GM21528 (cell line): ENCODE results near the gene NXNL1.
"Not testable (repeated sequence)": the region's sequence is repeated elsewhere in the genome, so short reads cannot be mapped to it uniquely, and the experiment has no call there.

ENCODE experiments used
- ATAC-seq: cut with Tn5 transposase; IDR thresholded peaks from one replicate; pipeline ENCODE4 v1.9.1; 2021; ENCODE audit warnings: mild to moderate bottlenecking, moderate library complexity; ENCODE audit not compliant: unreplicated experiment, low FRiP score

The NXNL1 gene

DNA sequence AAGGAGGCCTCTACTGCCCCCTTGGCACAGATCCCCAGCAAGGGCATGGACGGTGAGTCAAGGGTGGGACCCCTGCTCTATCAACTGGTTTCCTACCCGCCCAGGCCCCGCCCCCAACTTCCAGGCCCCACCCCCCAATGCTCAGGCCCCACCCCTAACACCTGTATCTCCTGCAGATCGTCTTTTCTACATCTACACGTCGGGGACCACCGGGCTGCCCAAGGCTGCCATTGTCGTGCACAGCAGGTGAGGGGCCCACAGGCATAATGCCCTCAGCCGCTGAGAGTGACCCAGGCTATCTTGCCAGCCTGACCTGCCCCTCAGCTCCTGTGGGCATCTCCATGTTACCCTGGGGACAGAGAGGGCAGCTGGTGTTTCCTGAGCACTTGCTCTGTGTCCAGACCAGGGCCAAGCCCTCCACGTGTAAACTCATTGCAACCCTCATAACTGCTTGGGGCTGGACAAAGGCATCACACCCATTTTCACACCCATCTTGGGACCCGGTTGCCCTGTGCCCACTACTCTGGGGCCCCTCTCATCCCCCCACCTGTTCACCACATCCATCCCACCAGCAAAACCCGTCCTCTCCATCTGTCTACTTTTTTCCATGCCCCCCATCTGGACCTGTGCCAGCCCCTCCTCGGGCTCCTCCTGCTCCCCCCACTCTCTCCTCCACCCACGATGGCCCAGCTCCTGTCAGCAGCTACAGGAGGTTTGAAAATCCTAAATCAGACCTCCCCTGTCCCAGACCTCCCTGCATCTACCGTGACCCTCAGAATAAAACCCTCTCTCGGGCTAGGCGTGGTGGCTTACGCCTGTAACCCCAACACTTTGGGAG is 26.8 kb upstream of the NXNL1 start:
- ATAC-seq: no peak

DNA sequence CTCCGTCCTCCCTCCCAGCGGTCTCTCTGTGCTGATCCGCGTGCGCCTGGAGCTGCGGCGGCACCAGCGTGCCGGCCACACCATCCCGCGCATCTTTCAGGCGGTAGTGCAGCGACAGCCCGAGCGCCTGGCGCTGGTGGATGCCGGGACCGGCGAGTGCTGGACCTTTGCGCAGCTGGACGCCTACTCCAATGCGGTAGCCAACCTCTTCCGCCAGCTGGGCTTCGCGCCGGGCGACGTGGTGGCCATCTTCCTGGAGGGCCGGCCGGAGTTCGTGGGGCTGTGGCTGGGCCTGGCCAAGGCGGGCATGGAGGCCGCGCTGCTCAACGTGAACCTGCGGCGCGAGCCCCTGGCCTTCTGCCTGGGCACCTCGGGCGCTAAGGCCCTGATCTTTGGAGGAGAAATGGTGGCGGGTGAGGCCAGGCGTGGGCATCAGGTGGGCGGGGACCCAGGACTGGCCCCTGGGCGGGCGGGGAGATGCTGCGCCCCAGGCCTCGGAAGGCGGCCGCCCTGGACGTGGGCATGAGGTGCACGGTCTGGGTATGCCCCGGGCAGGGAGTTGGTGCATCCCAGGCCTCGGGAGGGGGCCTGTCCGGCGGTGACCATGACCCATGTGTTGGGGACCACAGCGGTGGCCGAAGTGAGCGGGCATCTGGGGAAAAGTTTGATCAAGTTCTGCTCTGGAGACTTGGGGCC is 26.0 kb upstream of the NXNL1 start:
- no peak for ATAC-seq

DNA sequence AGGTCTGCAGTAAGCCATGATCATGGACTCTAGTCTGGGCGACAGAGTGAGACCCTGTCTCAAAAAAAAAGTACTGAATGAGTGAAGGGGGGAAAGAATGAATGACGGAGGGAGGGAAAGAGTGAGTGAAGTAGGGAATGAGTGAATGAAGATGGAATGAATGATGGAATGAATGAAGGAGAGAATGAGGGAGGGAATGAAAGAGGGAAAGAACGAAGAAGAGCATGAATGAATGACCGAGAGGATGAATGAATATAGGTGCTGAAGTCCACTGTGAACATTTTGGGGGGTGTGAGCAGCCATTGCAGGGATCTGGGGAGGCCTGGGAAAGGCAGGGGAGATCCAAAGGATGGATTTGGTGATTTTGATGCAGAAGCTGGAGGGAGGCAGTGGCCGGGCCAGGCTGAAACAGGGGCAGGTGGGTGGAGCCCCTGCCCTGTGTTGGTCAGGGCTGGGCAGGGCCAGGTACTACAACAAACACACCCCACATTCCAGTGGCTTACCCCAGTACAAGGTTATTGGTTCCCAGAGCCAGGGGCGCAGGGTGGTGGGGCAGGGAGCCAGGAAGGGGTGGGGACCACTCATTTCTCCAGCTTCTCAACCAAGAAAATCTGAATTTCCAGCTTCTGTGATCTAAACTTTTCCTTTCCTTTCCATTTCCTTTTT is 23.9 kb upstream of the NXNL1 start:
- ATAC-seq: no peak

DNA sequence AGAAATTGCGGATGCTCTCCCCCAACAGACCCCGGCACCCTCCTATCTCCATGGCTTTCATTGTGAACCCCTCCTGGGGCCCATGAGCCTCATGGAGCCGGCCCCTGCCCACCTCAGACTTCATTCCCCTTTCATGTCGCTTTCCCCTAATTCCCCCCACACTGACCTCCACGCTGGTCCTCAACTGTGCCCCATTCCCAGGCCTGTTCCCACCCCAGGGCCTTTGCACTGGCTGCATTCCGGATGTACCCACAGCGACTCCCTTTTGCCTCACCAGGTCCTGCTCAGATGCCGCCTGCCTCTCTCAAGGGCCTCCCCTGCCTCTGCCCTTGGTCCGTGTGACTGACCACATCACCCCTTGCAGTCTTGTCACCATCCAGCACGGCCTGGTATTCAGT is 22.9 kb upstream of the NXNL1 start:
- no peak for ATAC-seq

DNA sequence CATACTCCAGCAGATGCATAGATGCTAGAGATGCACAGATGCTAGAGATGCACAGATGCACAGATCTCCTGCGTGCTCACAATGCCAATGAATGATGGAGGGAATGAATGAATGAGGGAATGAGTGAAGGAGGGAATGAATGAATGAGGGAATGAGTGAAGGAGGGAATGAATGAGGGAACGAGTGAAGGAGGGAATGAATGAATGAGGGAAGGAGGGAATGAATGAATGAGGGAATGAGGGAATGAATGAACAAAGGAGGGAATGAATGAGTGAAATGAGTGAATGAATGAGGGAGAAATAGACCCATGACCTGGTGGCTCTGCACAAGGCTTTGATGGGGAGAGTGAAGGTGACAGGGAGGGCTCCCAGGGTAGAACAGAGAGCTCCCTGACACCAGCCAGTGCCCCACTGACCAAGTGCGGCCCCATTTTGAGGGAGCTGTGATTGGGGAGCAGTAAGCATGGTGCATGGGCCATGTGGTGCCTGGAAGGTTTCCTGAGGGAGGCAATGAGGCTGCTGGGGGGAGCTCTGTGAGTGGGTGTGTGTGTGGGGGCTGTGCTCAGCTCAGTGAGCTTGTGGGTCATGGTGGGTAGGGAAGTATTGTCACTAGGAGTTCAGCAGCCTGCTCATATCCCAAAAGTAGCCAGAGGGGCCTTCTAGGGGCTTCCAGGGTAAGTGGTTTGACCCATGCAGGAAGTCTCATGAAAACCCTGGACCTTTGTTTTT is 22.3 kb upstream of the NXNL1 start:
- ATAC-seq: no peak

DNA sequence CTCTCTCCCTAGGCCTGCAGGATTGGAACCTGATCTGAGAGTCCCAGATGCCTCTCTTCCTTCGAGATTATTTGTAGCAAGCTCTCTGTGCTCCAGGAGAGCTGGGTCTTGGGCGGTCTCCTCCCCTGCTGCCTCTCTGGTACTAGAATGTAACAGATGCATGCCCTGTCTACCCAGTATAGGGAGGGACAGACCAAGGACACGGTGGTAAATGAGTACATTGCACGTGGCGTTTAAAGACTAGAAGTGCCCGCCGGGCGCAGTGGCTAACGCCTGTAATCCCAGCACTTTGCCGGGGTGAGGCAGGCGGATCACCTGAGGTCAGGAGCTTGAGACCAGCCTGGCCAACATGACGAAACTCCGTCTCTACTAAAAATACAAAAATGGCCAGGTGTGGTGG is 21.3 kb upstream of the NXNL1 start:
- ATAC-seq: no peak

DNA sequence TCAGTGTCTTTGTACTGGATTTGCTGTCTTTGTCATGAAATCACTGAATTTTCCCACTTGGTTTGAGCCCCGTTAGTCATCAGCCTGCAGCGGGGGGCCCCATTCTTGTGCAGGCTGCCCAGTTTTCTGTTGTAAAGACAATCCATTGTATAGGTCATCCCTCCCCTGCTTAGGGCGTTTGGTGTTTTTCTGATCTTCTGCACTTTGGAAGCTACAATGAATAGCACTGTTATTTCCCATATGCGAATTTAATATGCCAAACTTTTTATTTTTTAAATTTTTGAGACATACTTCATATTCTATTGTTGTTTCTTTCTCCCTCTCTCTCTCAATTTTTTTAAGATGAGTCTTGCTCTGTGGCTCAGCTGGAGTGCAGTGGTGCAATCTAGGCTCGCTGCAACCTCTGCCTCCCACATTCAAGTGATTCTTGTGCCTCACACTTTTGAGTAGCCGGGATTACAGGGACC is 18.6 kb upstream of the NXNL1 start:
- ATAC-seq: no peak

DNA sequence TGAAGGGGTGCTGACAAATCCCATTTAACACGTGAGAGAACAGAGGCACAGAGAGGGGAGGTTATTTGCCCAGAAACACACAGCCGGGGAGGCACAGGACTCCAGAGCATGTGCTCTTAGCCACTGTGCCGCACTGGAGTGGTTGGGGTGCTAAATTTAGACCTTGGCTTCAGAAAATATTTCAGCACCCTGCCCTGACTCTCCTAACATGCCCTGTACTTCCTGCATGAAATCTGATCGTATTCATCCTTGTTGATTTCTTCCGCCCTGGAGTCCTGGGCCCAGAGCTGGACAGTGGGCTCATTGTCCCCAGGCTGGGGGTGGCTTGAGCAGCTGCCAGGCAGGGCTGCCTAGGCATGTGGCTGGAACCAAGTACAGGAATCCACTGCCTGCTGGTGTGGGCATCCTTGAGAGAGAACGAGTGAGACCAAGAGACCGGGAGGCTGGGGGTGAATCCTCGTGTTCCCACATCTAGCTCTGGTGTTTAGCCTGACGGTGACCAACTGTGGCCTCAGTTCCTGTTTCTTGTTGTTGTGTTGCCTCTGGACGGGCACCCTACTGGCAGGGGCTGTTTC is 14.9 kb upstream of the NXNL1 start:
- no peak for ATAC-seq

DNA sequence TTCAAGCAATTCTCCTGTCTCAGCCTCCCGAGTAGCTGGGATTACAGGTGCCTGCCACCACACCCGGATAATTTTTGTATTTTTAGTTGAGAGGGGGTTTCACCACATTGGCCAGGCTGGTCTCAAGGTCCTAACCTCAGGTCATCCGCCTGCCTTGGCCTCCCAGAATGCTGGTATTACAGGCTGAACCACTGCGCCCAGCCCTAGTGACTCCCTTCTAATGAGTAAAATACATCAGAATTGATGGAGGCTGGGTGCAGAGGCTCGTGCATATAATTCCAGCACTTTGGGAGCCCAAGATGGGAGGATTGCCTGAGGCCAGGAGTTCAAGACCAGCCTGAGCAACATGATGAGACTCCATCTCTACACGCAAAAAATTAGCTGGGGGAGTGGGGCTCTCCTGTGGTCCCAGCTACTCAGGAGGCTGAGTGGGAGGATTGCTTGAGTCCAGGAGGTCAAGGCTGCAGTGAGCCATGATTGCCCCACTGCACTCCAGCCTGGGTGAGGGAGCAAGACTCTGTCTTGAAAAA is 14.3 kb upstream of the NXNL1 start:
- not testable (repeated sequence) for ATAC-seq

DNA sequence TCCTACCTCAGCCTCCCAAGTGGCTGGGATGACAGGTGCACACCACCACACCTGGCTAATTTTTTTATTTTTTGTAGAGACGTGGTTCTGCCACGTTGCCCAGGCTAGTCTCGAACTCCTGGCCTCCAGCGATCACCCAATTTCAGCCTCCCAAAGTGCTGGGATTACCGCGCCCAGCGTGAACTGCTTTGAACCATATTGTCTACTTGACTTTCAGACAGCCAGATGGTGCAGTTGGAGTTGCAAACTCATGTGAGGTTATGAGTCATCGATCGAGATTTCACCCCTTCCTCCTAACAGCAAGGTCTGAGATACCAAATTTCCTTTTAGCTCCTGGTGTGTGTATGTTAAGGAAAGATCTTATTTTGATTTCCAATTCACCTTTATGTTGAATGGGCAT is 12.3 kb upstream of the NXNL1 start:
- ATAC-seq: no peak

DNA sequence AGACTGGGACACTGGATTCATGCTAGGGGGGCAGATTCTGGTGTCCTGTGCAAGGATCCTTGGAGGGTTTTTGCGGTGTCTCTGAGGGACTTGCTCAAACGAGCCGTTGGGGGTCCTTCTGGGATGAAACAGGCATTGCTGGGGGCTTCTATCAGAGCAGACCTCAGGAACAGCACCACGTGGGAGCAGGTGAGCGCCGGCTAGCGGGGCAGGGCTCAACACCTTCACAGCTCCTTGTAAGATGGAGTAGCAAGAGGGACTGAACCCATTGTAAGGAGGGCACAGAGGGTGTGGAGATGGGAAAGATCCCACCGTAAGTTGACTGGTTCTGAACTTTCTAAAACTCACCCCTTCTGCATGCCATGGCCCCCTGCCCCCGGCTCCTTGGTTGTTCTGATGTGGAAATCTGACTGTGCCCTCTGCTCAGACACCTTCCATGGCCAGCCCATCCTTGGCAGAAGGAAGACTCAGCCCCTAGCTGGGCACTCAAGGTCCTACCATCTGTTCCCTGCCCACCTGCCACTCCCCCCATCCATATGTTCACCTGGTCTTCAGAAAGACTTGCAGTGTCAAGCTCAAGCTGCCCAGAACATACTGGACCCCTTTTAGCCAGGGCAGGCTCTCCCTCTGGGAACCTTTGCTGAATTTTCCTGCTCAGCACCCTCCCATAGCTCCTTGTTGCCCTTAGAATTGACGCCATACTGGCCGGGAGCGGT is 10.8 kb upstream of the NXNL1 start:
- no peak for ATAC-seq

DNA sequence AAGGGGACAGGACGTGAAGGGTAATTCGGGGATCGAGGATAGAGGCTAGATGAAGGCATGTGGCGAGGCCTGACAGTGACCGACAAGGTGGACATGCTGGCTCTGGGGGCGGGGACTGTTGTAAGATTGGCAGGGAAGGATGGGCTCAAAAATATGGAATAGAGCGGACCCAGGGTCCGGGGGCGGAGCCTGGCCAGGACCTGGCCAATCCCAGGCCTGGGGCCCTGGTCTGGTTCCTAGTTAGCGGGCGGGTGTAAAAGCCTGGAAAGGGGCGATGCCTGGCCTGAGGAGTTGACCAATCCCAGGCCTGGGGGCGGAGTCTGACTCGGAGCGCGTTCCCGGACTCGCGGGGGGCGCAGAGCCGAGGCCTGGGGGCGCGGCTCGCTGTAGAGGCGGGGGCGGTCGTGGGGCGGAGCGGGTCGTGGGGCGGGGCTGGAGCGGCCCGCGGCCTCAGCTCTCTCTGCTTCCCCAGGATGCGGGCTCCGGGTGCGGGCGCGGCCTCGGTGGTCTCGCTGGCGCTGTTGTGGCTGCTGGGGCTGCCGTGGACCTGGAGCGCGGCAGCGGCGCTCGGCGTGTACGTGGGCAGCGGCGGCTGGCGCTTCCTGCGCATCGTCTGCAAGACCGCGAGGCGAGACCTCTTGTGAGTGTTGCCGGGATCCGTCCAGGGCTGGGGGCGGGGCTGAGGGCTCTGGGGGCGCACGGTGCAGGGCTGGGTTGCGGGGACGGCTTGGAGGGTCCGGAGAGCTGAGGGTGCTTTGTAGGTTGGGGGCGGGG is 9.5 kb upstream of the NXNL1 start, which contains the start of gene SLC27A1:
Gene SLC27A1, plus strand, starts transcription at position 457 of the 774 bp plus-strand sequence. Its CDS starts 17 bp downstream, at position 474.
- ATAC-seq: peak; percentile 63

DNA sequence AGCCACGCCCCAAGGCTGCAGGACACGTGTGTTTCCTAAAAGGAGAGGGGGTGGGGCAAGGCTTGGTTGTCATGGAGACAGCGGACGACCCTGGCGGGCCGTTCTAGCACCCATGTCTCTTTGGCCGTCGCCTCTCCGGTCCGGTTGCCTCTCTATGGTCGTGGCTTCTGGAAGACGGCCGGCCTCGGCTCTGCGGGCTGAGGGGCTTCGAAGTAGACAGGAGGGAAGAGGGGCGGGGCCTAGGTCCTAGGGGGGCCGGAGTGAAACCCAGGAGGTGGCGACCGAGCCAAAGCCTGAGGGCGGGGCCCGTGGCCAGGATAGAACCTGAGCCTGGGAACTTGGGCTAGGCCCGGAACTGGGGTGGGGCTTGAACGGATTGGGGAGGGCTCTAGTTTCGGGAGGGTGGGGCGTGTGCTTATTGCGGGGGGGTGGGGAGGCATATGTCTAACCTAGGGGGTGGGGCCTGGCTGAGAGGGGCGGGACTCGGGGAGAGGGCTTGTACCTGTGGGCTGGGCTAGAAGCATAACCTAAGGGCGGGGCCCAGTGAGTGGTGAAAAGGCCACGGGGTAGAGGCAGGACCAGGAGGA is 8.8 kb upstream of the NXNL1 start:
- ATAC-seq: peak; percentile 51

DNA sequence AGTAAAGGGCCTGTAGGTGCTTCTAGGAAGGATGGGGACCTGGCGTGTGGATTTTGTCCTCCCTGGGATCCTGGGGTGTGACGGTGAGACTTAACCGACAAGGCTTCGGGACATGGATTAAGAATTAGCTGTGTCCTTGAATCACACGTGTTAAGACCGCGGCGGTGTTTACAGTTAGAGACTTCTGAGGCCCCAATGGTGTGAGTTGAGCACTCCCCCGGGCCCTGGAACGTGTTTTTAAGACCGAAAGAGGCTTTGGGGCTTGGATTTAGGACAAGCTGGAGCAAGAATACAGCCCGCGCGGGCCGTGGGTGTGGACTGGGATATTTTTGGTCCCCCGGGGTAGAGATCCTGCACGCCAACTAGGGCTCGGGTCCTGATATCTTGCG is 8.4 kb upstream of the NXNL1 start:
- no peak for ATAC-seq

DNA sequence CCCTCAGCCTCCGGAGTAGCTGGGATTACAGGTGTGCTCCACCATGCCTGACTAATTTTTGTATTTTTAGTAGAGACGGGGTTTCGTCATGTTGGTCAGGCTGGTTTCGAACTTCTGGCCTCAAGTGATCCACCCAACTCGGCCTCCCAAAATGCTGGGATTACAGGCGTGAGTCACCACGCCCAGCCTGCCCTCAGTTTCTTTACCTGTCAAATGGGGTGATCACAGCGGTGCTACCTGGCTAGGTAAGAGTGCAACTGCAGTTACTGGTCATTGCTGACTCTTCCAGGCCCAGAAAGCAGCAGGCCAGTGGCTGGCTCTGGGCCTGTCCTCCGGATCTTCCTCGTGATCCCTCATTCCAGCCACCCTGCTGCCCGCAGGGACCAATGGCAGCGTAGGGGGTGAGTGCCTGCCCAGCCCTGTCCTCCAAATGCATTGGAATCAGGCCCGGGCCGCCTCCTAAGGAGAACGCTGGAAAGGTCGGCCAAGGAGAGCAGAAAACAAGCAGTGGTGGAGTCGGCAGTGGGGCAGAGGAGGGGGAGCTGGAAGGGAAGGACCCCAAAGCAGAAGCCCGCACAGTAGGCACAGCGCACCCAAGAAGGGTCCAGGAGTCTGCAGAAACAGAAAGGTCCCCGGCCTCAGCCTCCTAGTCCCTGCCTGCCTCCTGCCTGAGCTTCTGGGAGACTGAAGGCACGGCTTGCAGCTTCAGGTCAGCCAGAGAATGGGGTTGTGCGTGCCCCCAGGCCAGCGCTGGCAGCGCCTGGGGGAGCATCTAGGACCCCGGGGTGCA is 7.8 kb upstream of the NXNL1 start:
- no peak for ATAC-seq

DNA sequence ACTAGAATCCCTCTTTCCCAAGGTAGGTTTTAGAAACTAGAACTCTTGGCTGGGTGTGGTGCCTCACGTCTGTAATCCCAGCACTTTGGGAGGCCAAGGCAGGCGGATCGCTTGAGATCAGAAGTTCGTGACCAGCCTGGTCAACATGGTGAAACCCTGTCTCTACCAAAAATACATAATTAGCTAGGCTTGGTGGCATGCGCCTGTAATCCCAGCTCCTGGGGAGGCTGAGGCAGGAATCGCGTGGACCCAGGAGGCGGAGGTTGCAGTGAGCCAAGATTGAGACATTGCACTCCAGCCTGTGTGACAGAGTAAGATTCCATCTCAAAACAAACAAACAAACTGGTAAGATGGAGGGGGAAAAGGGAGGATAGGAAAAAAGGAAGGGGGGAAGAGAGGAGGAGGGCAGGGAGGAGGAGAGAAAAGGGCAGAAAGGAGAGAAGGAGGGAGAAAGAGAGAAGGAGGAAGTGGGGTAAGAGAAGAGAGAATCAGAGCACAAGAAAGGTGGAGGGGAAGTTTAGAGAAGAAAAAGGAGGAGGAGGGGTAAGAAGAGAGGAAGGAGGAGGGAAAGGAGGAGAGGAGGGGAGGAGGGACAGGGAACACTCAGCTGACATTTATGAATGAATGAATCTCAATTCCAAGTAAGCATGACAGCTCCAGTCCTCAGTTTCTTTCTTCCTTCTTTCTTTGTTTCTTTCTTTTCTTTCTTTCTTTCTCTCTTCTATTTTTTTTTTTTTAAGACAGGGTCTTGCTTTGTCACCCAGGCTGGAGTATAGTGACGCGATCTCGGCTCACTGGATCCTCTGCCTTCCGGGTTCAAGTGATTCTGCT is 7.0 kb upstream of the NXNL1 start:
- ATAC-seq: no peak

DNA sequence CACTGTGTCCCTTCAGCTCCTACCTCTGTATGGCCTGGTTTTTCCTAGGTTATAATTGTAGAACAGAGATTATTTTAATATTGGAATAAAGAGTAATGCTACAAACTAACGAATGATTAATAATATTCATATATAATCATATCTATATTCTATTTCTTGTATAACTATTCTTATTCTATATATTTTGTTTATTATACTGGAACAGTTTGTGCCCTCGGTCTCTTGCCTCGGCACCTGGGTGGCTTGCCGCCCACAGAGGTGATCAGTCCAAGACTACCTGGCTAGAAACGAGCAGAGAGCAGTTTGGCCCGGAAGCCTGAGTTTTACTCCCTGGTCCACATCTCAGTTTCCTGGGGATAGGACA is 5.7 kb upstream of the NXNL1 start:
- no peak for ATAC-seq
